SIG-M5 treated with dmso at 0.1 percent for 504 hours (cell line): ENCODE measurements around the gene PLCE1.

Experiments
- DNase-seq: peaks from one replicate; lab custom pipeline; 2025; ENCODE audit not compliant: unreplicated experiment; lab: John Stamatoyannopoulos, UW

PLCE1 gene

GRCh38 chr10:93993414-93993781 is 333 bp upstream of the PLCE1 start:
- no peak for DNase-seq

- no peak for DNase-seq
Observed at GRCh38 chr10:93994438-93994801, 689 bp downstream of the PLCE1 start.

- DNase-seq, result no peak
Observed at GRCh38 chr10:93995182-93995581, 1.5 kb downstream of the PLCE1 start.

- no peak for DNase-seq
Observed at GRCh38 chr10:93995598-93996271, 2.0 kb downstream of the PLCE1 start.

GRCh38 chr10:93996551-93996950 is 2.8 kb downstream of the PLCE1 start:
- no peak for DNase-seq

- no peak for DNase-seq
Observed at GRCh38 chr10:93997546-93997945, 3.8 kb downstream of the PLCE1 start.

GRCh38 chr10:93999401-93999851 is 5.7 kb downstream of the PLCE1 start:
- DNase-seq, result no peak

- no peak for DNase-seq
Observed at GRCh38 chr10:94000638-94001415, 7.1 kb downstream of the PLCE1 start.

- DNase-seq, result no peak
Observed at GRCh38 chr10:94001416-94001810, 7.7 kb downstream of the PLCE1 start.

GRCh38 chr10:94002156-94002555 is 8.4 kb downstream of the PLCE1 start:
- DNase-seq, result no peak

GRCh38 chr10:94003488-94003887 is 9.8 kb downstream of the PLCE1 start:
- no peak for DNase-seq

GRCh38 chr10:94005050-94005449 is 11.3 kb downstream of the PLCE1 start:
- DNase-seq, result no peak

GRCh38 chr10:94006591-94007550 is 13.1 kb downstream of the PLCE1 start:
- peak; percentile 16 for DNase-seq

- no peak for DNase-seq
Observed at GRCh38 chr10:94008526-94008925, 14.8 kb downstream of the PLCE1 start.

GRCh38 chr10:94010116-94010515 is 16.4 kb downstream of the PLCE1 start:
- no peak for DNase-seq

- DNase-seq, result no peak
Observed at GRCh38 chr10:94010886-94011285, 17.2 kb downstream of the PLCE1 start.

- DNase-seq, result no peak
Observed at GRCh38 chr10:94011296-94011695, 17.6 kb downstream of the PLCE1 start.

- DNase-seq, result no peak
Observed at GRCh38 chr10:94012834-94013233, 19.1 kb downstream of the PLCE1 start.

- no peak for DNase-seq
Observed at GRCh38 chr10:94013331-94013760, 19.6 kb downstream of the PLCE1 start.

- no peak for DNase-seq
Observed at GRCh38 chr10:94014304-94014703, 20.6 kb downstream of the PLCE1 start.
